ENCODE measurements around the gene PATE1. TPM values are rescaled to one million over a fixed set of nuclear protein-coding genes. Genes with fewer than 3 reads are reported as not detected.

Gene PATE1
- total RNA-seq, 4 donors from 2014 or later, result not detected

- 65 to 66% methylated on average over 3 of the region's 3 CpGs for WGBS, 2 donors
- H3K36me3 ChIP-seq, result no peaks in the 10 kb centered on the region
- TF ChIP-seq CTCF (IDR thresholded peaks at IDR 0.05) (no peak), POLR2A (IDR thresholded peaks at IDR 0.05) (no peak), EP300 (IDR thresholded peaks at IDR 0.05) (no peak)
- no peaks in the 10 kb centered on the region for H3K4me1 ChIP-seq
- no peak for DNase-seq (ENCODE audit: low spot score in 2 of 2)
- no peak overlapping the region for H3K27ac ChIP-seq
- no peaks in the 10 kb centered on the region for H3K9me3 ChIP-seq
- no peaks in the 10 kb centered on the region for H3K27me3 ChIP-seq
- no peak overlapping the region for H3K4me3 ChIP-seq
Observed at GRCh38 chr11:125773516-125773915, 27.4 kb downstream of the PATE1 start.

- whole genome bisulfite sequencing, 2 donors, result 31 to 35% methylated on average over 5 of the region's 5 CpGs
- H3K27ac ChIP-seq, result no peak overlapping the region
- H3K27me3 ChIP-seq, result no peaks in the 10 kb centered on the region
- no peak for TF ChIP-seq CTCF (IDR thresholded peaks at IDR 0.05)
- no peak for TF ChIP-seq EP300 (IDR thresholded peaks at IDR 0.05)
- no peak for TF ChIP-seq POLR2A (IDR thresholded peaks at IDR 0.05)
- no peak overlapping the region for H3K4me3 ChIP-seq
- no peaks in the 10 kb centered on the region for H3K4me1 ChIP-seq
- no peaks in the 10 kb centered on the region for H3K9me3 ChIP-seq
- no peak for DNase-seq (ENCODE audit: low spot score in 2 of 2)
- H3K36me3 ChIP-seq, result no peaks in the 10 kb centered on the region
Observed at GRCh38 chr11:125777309-125777708, 31.2 kb downstream of the PATE1 start.

GRCh38 chr11:125778728-125779127 lies 32.6 kb downstream of the PATE1 start, which contains the start of gene PATE2:
Gene PATE2, minus strand, starts transcription at chr11:125778828. Its CDS starts 55 bp downstream, at chr11:125778773.
- Histone ChIP-seq H3K4me3 (no peak within 1 kb of the TSS), H3K36me3 (no peaks in the 10 kb centered on the region), H3K4me1 (no peaks in the 10 kb centered on the region), H3K27ac (no peak within 1 kb of the TSS), H3K9me3 (no peaks in the 10 kb centered on the region), H3K27me3 (no peaks in the 10 kb centered on the region)
- no peak for DNase-seq (ENCODE audit: low spot score in 2 of 2)
- TF ChIP-seq CTCF (IDR thresholded peaks at IDR 0.05), result no peak

GRCh38 chr11:125784678-125785077 lies 38.6 kb downstream of the PATE1 start:
- H3K27ac ChIP-seq, result no peak overlapping the region
- WGBS, 2 donors, result 62 to 66% methylated on average over 2 of the region's 2 CpGs
- H3K4me1 ChIP-seq, result no peaks in the 10 kb centered on the region
- no peak for DNase-seq (ENCODE audit: low spot score in 2 of 2)
- no peak for TF ChIP-seq EP300 (IDR thresholded peaks at IDR 0.05)
- TF ChIP-seq POLR2A (IDR thresholded peaks at IDR 0.05), result no peak
- no peak for TF ChIP-seq CTCF (IDR thresholded peaks at IDR 0.05)
- no peaks in the 10 kb centered on the region for H3K9me3 ChIP-seq
- H3K27me3 ChIP-seq, result no peaks in the 10 kb centered on the region
- H3K36me3 ChIP-seq, result no peaks in the 10 kb centered on the region
- no peak overlapping the region for H3K4me3 ChIP-seq

- 41 to 45% methylated on average over 2 of the region's 2 CpGs for WGBS, 2 donors
- H3K9me3 ChIP-seq, result peaks cover 0 to 19% (median 2%) of the 10 kb centered on the region in 4 donors
- no peak for DNase-seq (ENCODE audit: low spot score in 2 of 2)
- no peak within 1 kb of the TSS for H3K27ac ChIP-seq
- no peaks in the 10 kb centered on the region for H3K36me3 ChIP-seq
- H3K4me3 ChIP-seq, result no peak within 1 kb of the TSS
- no peaks in the 10 kb centered on the region for H3K27me3 ChIP-seq
- TF ChIP-seq EP300 (IDR thresholded peaks at IDR 0.05) (no peak), CTCF (IDR thresholded peaks at IDR 0.05) (no peak), POLR2A (IDR thresholded peaks at IDR 0.05) (no peak)
- no peaks in the 10 kb centered on the region for H3K4me1 ChIP-seq
Observed at GRCh38 chr11:125787827-125788226, 41.7 kb downstream of the PATE1 start, which contains the start of gene PATE3. Gene PATE3, plus strand, starts transcription at chr11:125788127. Its CDS starts 25 bp downstream, at chr11:125788152.
